A673 (cell line): Measurements from ENCODE around the gene HBQ1. TPM values are rescaled to one million over a fixed set of nuclear protein-coding genes. Genes with fewer than 3 reads are reported as not detected.

Experiments used
- BruUV-seq: library from RNA; stranded (reverse); fragments of 400-500 nt; replicated peaks from 2 replicates; lab custom pipeline; 2021; lab: Mats Ljungman, UMichigan
- CTCF ChIA-PET: fragments of 300-600 bp; sonication (Branson Sonifier 250); formaldehyde crosslinking; loops from one replicate; lab custom pipeline; 2022; ENCODE audit warnings: antibody characterized with exemption; lab: Charles Lee
- POLR2A ChIA-PET: fragments of 300-600 bp; sonication (Branson Sonifier 250); formaldehyde crosslinking; loops from one replicate; lab custom pipeline; 2022; ENCODE audit warnings: antibody characterized with exemption; ENCODE audit not compliant: low non-redundant PET; lab: Charles Lee
- DNase-seq: peaks from one replicate; pipeline ENCODE4 v3.0.0-alpha.2; 2015; ENCODE audit warnings: low spot score
- H3K27ac ChIP-seq: fragments of 200-600 bp; sonication (generic); 2 replicates; pipeline ENCODE4 v1.5.1; 2016; ENCODE audit warnings: mixed run types, low read depth, mild to moderate bottlenecking, mixed read lengths, antibody characterized with exemption, low read length; ENCODE audit not compliant: poor library complexity, severe bottlenecking
- H3K27me3 ChIP-seq: fragments of 200-600 bp; sonication (generic); replicated peaks from 2 replicates; pipeline ENCODE4 v1.6.1; 2017; ENCODE audit warnings: mixed run types, low read depth, mild to moderate bottlenecking, mixed read lengths, antibody characterized with exemption, low read length; ENCODE audit not compliant: insufficient read depth, poor library complexity
- H3K36me3 ChIP-seq: fragments of 200-600 bp; sonication (generic); 2 replicates; pipeline ENCODE4 v1.6.1; 2016; ENCODE audit warnings: mixed run types, mild to moderate bottlenecking, mixed read lengths, antibody characterized with exemption, low read length; ENCODE audit not compliant: insufficient read depth, poor library complexity, severe bottlenecking
- H3K4me1 ChIP-seq: fragments of 200-600 bp; sonication (generic); 2 replicates; pipeline ENCODE4 v1.6.1; 2017; ENCODE audit warnings: mixed run types, mild to moderate bottlenecking, mixed read lengths, antibody characterized with exemption, low read length; ENCODE audit not compliant: insufficient read depth, poor library complexity, severe bottlenecking
- H3K4me3 ChIP-seq: fragments of 200-600 bp; sonication (generic); 2 replicates; pipeline ENCODE4 v1.5.1; 2016; ENCODE audit warnings: low read depth, mixed run types, mild to moderate bottlenecking, mixed read lengths, low read length; ENCODE audit not compliant: poor library complexity, severe bottlenecking
- H3K9me3 ChIP-seq: fragments of 200-600 bp; sonication (generic); 2 replicates; pipeline ENCODE4 v1.6.1; 2016; ENCODE audit warnings: mixed run types, low read depth, mild to moderate bottlenecking, mixed read lengths, antibody characterized with exemption, low read length; ENCODE audit not compliant: poor library complexity, severe bottlenecking
- EZH2 ChIP-seq: fragments of 200-600 bp; sonication (generic); IDR thresholded peaks from 2 replicates; pipeline ENCODE4 v1.6.1; 2017; ENCODE audit warnings: borderline replicate concordance, low read depth, mild to moderate bottlenecking, mixed read lengths, antibody characterized with exemption, low read length; ENCODE audit not compliant: poor library complexity, severe bottlenecking
- intact Hi-C: fragments of 100-400 bp; cut with micrococcal nuclease; formaldehyde crosslinking; loops from one replicate; pipeline ENCODE4 v1.10.0; 2022; ENCODE audit not compliant: unreplicated experiment
- total RNA-seq: library from RNA; stranded (reverse); gene quantifications from 2 replicates; pipeline ENCODE4 v1.2.3, GENCODE V29; 2021
- TF ChIP-seq, protein P1 (sequence below): fragments of 300-800, 200-600 bp; sonication (generic); conservative IDR thresholded peaks from 2 replicates; pipeline ENCODE4 v1.5.1; 2017; ENCODE audit warnings: low read depth, mild to moderate bottlenecking, antibody characterized with exemption, low read length, moderate library complexity, mixed read lengths

HBQ1 gene
- total RNA-seq, 1 experiment from 2014 or later: 1.2 TPM

GRCh38 chr16:188674-189073 lies 8.4 kb downstream of the HBQ1 start:
- ChIA-PET POLR2A (interaction anchor here (0.7 kb wide), 1 partner anchor 1390 kb away, joined by 25 read pairs; no protein-coding TSS in a partner anchor), CTCF (interaction anchor here (1.0 kb wide), 1 partner anchor 15 kb away, joined by 3 read pairs; no protein-coding TSS in a partner anchor)
- H3K27ac ChIP-seq: no peak overlapping the region
- no TSS peak for BruUV-seq
- peaks cover 60% of the 10 kb centered on the region for H3K36me3 ChIP-seq
- no peaks in the 10 kb centered on the region for H3K9me3 ChIP-seq
- TF ChIP-seq, protein P1, sequence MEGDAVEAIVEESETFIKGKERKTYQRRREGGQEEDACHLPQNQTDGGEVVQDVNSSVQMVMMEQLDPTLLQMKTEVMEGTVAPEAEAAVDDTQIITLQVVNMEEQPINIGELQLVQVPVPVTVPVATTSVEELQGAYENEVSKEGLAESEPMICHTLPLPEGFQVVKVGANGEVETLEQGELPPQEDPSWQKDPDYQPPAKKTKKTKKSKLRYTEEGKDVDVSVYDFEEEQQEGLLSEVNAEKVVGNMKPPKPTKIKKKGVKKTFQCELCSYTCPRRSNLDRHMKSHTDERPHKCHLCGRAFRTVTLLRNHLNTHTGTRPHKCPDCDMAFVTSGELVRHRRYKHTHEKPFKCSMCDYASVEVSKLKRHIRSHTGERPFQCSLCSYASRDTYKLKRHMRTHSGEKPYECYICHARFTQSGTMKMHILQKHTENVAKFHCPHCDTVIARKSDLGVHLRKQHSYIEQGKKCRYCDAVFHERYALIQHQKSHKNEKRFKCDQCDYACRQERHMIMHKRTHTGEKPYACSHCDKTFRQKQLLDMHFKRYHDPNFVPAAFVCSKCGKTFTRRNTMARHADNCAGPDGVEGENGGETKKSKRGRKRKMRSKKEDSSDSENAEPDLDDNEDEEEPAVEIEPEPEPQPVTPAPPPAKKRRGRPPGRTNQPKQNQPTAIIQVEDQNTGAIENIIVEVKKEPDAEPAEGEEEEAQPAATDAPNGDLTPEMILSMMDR: peak; percentile 34
- TF ChIP-seq EZH2: no peak
- H3K4me1 ChIP-seq: no peaks in the 10 kb centered on the region
- no peak overlapping the region for H3K4me3 ChIP-seq
- no peak for DNase-seq
- intact Hi-C loops: no loop called here
- no peaks in the 10 kb centered on the region for H3K27me3 ChIP-seq

GRCh38 chr16:189604-190186 lies 9.4 kb downstream of the HBQ1 start:
- no peaks in the 10 kb centered on the region for H3K4me1 ChIP-seq
- ChIA-PET CTCF (no interaction called here), POLR2A (no interaction called here)
- H3K4me3 ChIP-seq: no peak overlapping the region
- no peak overlapping the region for H3K27ac ChIP-seq
- peaks cover 70% of the 10 kb centered on the region for H3K36me3 ChIP-seq
- no peaks in the 10 kb centered on the region for H3K9me3 ChIP-seq
- no TSS peak for BruUV-seq
- no peaks in the 10 kb centered on the region for H3K27me3 ChIP-seq
- no peak for DNase-seq
- no peak for TF ChIP-seq EZH2
- TF ChIP-seq, protein P1: no peak
- intact Hi-C loops: no loop called here

GRCh38 chr16:191831-192230 lies 11.6 kb downstream of the HBQ1 start:
- TF ChIP-seq, protein P1: no peak
- no peak for TF ChIP-seq EZH2
- Histone ChIP-seq H3K27ac (no peak overlapping the region), H3K9me3 (no peaks in the 10 kb centered on the region), H3K36me3 (peaks cover 90% of the 10 kb centered on the region), H3K4me1 (no peaks in the 10 kb centered on the region), H3K27me3 (no peaks in the 10 kb centered on the region), H3K4me3 (no peak overlapping the region)
- DNase-seq: no peak
- ChIA-PET POLR2A (no interaction called here), CTCF (no interaction called here)
- intact Hi-C loops: no loop called here
- BruUV-seq: no TSS peak
